Measurements from ENCODE around the gene MRTO4. TPM values are rescaled to one million over a fixed set of nuclear protein-coding genes. Genes with fewer than 3 reads are reported as not detected.

Gene MRTO4
- total RNA-seq, 2 experiments from 2014 or later = 60.0 to 66.0 TPM

DNA sequence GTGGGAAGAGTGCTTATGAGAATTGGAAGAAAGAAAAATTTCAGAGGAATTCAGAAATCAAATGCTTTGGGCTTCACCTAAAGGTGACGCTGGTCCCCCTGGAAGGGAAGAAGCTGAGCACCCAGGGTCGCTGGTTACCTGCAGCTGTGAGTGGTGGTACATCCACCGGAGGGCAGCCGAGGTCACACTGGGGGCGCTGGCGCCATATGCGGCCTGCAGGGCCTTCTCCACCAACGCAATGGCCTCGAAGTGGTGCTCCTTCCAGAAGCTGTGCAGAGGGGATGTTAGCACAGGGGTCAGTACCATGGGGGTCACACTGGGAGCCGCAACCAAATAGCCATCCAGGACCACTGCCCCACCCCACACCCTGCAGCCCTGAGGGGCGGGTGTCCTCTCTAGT lies 54.3 kb downstream of the MRTO4 start:
- no peak for TF ChIP-seq EZH2phosphoT487 (IDR thresholded peaks at IDR 0.05; ENCODE audit: borderline replicate concordance, low read depth, low read length)
- TF ChIP-seq, protein P1, sequence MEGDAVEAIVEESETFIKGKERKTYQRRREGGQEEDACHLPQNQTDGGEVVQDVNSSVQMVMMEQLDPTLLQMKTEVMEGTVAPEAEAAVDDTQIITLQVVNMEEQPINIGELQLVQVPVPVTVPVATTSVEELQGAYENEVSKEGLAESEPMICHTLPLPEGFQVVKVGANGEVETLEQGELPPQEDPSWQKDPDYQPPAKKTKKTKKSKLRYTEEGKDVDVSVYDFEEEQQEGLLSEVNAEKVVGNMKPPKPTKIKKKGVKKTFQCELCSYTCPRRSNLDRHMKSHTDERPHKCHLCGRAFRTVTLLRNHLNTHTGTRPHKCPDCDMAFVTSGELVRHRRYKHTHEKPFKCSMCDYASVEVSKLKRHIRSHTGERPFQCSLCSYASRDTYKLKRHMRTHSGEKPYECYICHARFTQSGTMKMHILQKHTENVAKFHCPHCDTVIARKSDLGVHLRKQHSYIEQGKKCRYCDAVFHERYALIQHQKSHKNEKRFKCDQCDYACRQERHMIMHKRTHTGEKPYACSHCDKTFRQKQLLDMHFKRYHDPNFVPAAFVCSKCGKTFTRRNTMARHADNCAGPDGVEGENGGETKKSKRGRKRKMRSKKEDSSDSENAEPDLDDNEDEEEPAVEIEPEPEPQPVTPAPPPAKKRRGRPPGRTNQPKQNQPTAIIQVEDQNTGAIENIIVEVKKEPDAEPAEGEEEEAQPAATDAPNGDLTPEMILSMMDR (conservative IDR thresholded peaks at IDR 0.05; ENCODE audit: low read length) = 0 out of 2 replicates have a peak, but pooled peaks have one; percentile 25
- H3K9me2 ChIP-seq (ENCODE audit: insufficient read depth, low read length) = no peaks in the 10 kb centered on the region
- H4K20me1 ChIP-seq (ENCODE audit: insufficient read depth, low read length) = no peaks in the 10 kb centered on the region
- BruUV-seq (replicated peaks) = no TSS peak
- H3K4me2 ChIP-seq (ENCODE audit: low read length) = no peak overlapping the region
- H3K79me2 ChIP-seq (ENCODE audit: insufficient read depth, low read depth, low read length) = peaks cover 3% of the 10 kb centered on the region; the same call in 1 of the 2 replicates
- no peak for DNase-seq (ENCODE audit: low spot score)
- CTCF ChIA-PET (ENCODE audit: unreplicated experiment) = no interaction called here
- H2AFZ ChIP-seq (ENCODE audit: low read length) = no peak overlapping the region
- H3K4me1 ChIP-seq (ENCODE audit: insufficient read depth, low read length, poor library complexity, severe bottlenecking) = peaks cover 4% of the 10 kb centered on the region
- H3K9me3 ChIP-seq (ENCODE audit: low read length) = no peaks in the 10 kb centered on the region
- H3K27ac ChIP-seq (ENCODE audit: low read depth, low read length, poor library complexity, severe bottlenecking) = no peak overlapping the region
- POLR2A ChIA-PET = no interaction called here
- no peak overlapping the region for H3K4me3 ChIP-seq (ENCODE audit: low read depth, low read length, poor library complexity, severe bottlenecking)
- H3K36me3 ChIP-seq (ENCODE audit: insufficient read depth, low read length) = peaks cover 53% of the 10 kb centered on the region
- intact Hi-C loops (cut with micrococcal nuclease; ENCODE audit: unreplicated experiment) = no loop called here

DNA sequence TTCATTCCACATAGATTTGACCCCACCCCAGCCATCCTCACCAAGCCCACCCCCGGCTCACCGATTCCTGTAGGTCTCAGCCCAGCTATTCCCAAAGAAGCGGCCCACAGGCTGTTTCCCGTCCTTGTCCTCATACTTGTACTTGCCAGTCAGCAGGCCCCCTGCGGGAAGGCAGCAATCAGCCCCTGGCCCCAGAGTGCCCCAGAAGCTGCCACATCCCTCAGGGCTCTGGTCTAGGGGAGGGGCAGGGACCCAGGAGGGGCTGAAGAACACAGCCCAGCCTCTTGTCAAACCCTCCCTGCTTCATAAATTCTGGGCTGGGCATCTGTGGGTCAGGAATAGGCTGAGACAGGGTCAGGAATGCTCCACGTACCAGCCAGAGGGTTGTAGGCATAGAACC lies 55.3 kb downstream of the MRTO4 start:
- intact Hi-C loops (cut with micrococcal nuclease; ENCODE audit: unreplicated experiment) = no loop called here
- no peaks in the 10 kb centered on the region for H3K9me2 ChIP-seq (ENCODE audit: insufficient read depth, low read length)
- no peak overlapping the region for H2AFZ ChIP-seq (ENCODE audit: low read length)
- ChIA-PET POLR2A (interaction anchor here (0.6 kb wide), 2 partner anchors 26 to 237 kb away, joined by 3 read pairs; no protein-coding TSS in a partner anchor), CTCF (ENCODE audit: unreplicated experiment) (no interaction called here)
- H3K36me3 ChIP-seq (ENCODE audit: insufficient read depth, low read length) = peaks cover 53% of the 10 kb centered on the region
- H3K4me3 ChIP-seq (ENCODE audit: low read depth, low read length, poor library complexity, severe bottlenecking) = no peak overlapping the region
- H4K20me1 ChIP-seq (ENCODE audit: insufficient read depth, low read length) = no peaks in the 10 kb centered on the region
- peaks cover 11% of the 10 kb centered on the region for H3K4me1 ChIP-seq (ENCODE audit: insufficient read depth, low read length, poor library complexity, severe bottlenecking)
- DNase-seq (ENCODE audit: low spot score) = no peak
- H3K9me3 ChIP-seq (ENCODE audit: low read length) = no peaks in the 10 kb centered on the region
- H3K4me2 ChIP-seq (ENCODE audit: low read length) = no peak overlapping the region
- BruUV-seq (replicated peaks) = no TSS peak
- H3K27ac ChIP-seq (ENCODE audit: low read depth, low read length, poor library complexity, severe bottlenecking) = no peak overlapping the region
- peaks cover 9% of the 10 kb centered on the region; the same call in 1 of the 2 replicates for H3K79me2 ChIP-seq (ENCODE audit: insufficient read depth, low read depth, low read length)
- TF ChIP-seq, protein P1 (conservative IDR thresholded peaks at IDR 0.05; ENCODE audit: low read length) = no peak
- no peak for TF ChIP-seq EZH2phosphoT487 (IDR thresholded peaks at IDR 0.05; ENCODE audit: borderline replicate concordance, low read depth, low read length)

DNA sequence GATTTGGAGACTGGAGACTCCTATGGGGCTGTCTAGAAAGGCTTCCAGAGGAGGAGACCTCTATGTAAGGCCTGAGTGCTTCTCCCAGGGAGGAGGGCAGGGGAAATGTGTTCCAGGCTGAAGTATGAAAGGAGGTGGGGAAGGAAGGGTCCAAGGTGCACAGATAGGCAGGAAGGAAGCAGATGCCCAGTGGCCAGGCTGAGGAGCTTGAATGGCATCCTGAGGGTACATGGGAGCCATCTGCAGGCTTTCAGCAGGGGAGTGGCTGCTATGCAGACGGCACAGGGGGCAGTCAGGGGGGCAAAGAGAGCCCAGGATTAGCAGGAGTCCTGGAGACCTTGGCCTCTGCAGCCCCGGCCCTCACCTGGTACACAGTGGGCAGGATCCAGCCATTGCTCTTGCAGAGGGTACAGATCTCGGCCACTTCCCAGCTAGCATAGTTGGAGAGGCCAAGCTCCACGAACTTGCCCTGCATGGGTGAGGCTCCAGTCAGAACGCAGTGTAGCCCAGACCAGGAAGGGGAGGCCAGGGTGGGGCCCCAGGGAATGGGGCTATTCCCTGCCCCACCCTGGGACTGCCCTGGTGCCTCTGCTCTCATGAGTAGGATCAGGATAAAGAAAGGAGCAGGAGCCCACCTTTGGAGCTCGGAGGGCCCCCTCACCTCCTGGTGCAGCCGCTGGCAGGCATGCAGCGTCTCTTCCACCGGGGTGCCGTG lies 56.3 kb downstream of the MRTO4 start:
- BruUV-seq (replicated peaks) = no TSS peak
- Histone ChIP-seq H3K36me3 (ENCODE audit: insufficient read depth, low read length) (peaks cover 44% of the 10 kb centered on the region), H3K79me2 (ENCODE audit: insufficient read depth, low read depth, low read length) (peaks cover 11% of the 10 kb centered on the region; the same call in 1 of the 2 replicates), H3K9me2 (ENCODE audit: insufficient read depth, low read length) (no peaks in the 10 kb centered on the region), H3K9me3 (ENCODE audit: low read length) (no peaks in the 10 kb centered on the region), H3K4me2 (ENCODE audit: low read length) (no peak overlapping the region), H2AFZ (ENCODE audit: low read length) (no peak overlapping the region), H3K27ac (ENCODE audit: low read depth, low read length, poor library complexity, severe bottlenecking) (no peak overlapping the region), H3K4me3 (ENCODE audit: low read depth, low read length, poor library complexity, severe bottlenecking) (no peak overlapping the region), H3K4me1 (ENCODE audit: insufficient read depth, low read length, poor library complexity, severe bottlenecking) (peaks cover 15% of the 10 kb centered on the region), H4K20me1 (ENCODE audit: insufficient read depth, low read length) (no peaks in the 10 kb centered on the region)
- DNase-seq (ENCODE audit: low spot score) = no peak
- ChIA-PET POLR2A (no interaction called here), CTCF (ENCODE audit: unreplicated experiment) (no interaction called here)
- intact Hi-C loops (cut with micrococcal nuclease; ENCODE audit: unreplicated experiment) = no loop called here
- TF ChIP-seq EZH2phosphoT487 (IDR thresholded peaks at IDR 0.05; ENCODE audit: borderline replicate concordance, low read depth, low read length) = no peak
- TF ChIP-seq, protein P1 (conservative IDR thresholded peaks at IDR 0.05; ENCODE audit: low read length) = no peak
